Measurements from ENCODE around the gene CREM.

Gene CREM

DNA sequence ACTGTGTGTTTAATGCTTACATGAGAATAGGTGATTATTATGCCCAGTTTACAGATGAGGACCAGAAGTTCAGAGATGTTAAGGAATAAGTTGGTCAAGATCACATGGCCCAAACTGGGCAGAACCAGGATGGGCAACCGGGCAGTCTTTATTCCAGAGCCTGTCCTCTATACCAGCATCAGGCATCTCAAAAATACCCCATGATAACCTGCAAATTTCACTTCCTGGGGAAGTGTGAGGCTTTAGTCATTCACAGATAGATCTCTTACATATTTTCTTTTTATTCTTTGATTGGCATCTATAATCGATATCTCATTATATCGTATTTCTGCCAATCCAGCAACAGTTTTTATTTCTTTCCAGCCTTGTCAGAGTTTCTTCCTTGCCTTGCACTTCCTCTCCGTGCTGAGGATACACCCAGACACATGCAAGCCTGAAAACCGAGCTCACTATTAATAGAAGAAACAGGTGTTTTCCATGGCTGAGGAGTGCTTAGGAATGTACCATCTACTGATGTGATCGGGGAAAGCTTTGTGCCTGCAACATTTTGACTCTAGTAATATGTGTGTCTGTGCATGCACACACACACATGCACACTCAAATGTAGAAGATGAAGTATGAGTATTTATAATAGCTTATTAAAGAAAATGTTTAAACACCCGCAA lies 82.4 kb downstream of the CREM start:
- Histone ChIP-seq H3K4me3 (ENCODE audit: insufficient read depth, low read length, poor library complexity, severe bottlenecking) (no peak overlapping the region), H3K36me3 (ENCODE audit: low read length) (no peaks in the 10 kb centered on the region), H3K9me3 (ENCODE audit: insufficient read depth, low read length) (no peaks in the 10 kb centered on the region), H3K9me2 (replicated peaks; ENCODE audit: insufficient read depth, low read length) (no peaks in the 10 kb centered on the region), H3K9ac (ENCODE audit: low read length) (no peak overlapping the region), H3K79me2 (ENCODE audit: insufficient read depth, low read length) (no peaks in the 10 kb centered on the region), H2AFZ (ENCODE audit: low read depth, low read length, severe bottlenecking) (no peak overlapping the region), H3F3A (ENCODE audit: insufficient read depth) (peaks cover 4% of the 10 kb centered on the region; the same call in 1 of the 2 replicates), H3K27me3 (ENCODE audit: low read length) (no peaks in the 10 kb centered on the region), H3K4me2 (ENCODE audit: low read depth, low read length, poor library complexity, severe bottlenecking) (no peak overlapping the region), H3K27ac (ENCODE audit: low read depth, low read length) (no peak overlapping the region), H4K20me1 (ENCODE audit: low read depth, low read length) (no peaks in the 10 kb centered on the region)
- TF ChIP-seq EZH2phosphoT487 (conservative IDR thresholded peaks at IDR 0.05; ENCODE audit: low read length): no peak
- TF ChIP-seq, protein P1, sequence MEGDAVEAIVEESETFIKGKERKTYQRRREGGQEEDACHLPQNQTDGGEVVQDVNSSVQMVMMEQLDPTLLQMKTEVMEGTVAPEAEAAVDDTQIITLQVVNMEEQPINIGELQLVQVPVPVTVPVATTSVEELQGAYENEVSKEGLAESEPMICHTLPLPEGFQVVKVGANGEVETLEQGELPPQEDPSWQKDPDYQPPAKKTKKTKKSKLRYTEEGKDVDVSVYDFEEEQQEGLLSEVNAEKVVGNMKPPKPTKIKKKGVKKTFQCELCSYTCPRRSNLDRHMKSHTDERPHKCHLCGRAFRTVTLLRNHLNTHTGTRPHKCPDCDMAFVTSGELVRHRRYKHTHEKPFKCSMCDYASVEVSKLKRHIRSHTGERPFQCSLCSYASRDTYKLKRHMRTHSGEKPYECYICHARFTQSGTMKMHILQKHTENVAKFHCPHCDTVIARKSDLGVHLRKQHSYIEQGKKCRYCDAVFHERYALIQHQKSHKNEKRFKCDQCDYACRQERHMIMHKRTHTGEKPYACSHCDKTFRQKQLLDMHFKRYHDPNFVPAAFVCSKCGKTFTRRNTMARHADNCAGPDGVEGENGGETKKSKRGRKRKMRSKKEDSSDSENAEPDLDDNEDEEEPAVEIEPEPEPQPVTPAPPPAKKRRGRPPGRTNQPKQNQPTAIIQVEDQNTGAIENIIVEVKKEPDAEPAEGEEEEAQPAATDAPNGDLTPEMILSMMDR (IDR thresholded peaks at IDR 0.05; ENCODE audit: insufficient read depth, low read length, poor library complexity, severe bottlenecking): no peak

DNA sequence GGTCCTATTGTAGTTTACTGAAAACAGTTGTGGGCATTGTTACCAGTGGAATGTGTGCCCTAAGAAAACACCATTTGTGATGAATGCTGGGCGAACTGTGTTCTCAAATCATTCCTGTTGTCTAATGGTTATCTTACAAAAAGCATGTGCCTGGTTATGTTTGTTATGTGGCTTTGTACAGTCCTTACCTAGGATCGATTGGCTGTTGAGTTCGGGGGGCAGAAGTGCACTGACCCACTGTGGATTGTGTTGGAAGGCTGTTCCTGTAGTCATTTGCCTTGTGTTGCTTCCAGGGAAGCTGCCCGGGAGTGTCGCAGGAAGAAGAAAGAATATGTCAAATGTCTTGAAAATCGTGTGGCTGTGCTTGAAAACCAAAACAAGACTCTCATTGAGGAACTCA lies 84.3 kb downstream of the CREM start:
- Histone ChIP-seq H3K4me2 (ENCODE audit: low read depth, low read length, poor library complexity, severe bottlenecking) (no peak overlapping the region), H4K20me1 (ENCODE audit: low read depth, low read length) (no peaks in the 10 kb centered on the region), H3K27ac (ENCODE audit: low read depth, low read length) (no peak overlapping the region), H3K9me3 (ENCODE audit: insufficient read depth, low read length) (no peaks in the 10 kb centered on the region), H3K9ac (ENCODE audit: low read length) (no peak overlapping the region), H2AFZ (ENCODE audit: low read depth, low read length, severe bottlenecking) (no peak overlapping the region), H3F3A (ENCODE audit: insufficient read depth) (no peaks in the 10 kb centered on the region), H3K27me3 (ENCODE audit: low read length) (no peaks in the 10 kb centered on the region), H3K9me2 (replicated peaks; ENCODE audit: insufficient read depth, low read length) (no peaks in the 10 kb centered on the region), H3K36me3 (ENCODE audit: low read length) (no peaks in the 10 kb centered on the region), H3K79me2 (ENCODE audit: insufficient read depth, low read length) (no peaks in the 10 kb centered on the region), H3K4me3 (ENCODE audit: insufficient read depth, low read length, poor library complexity, severe bottlenecking) (no peak overlapping the region)
- no peak for TF ChIP-seq EZH2phosphoT487 (conservative IDR thresholded peaks at IDR 0.05; ENCODE audit: low read length)
- TF ChIP-seq, protein P1 (IDR thresholded peaks at IDR 0.05; ENCODE audit: insufficient read depth, low read length, poor library complexity, severe bottlenecking): no peak

DNA sequence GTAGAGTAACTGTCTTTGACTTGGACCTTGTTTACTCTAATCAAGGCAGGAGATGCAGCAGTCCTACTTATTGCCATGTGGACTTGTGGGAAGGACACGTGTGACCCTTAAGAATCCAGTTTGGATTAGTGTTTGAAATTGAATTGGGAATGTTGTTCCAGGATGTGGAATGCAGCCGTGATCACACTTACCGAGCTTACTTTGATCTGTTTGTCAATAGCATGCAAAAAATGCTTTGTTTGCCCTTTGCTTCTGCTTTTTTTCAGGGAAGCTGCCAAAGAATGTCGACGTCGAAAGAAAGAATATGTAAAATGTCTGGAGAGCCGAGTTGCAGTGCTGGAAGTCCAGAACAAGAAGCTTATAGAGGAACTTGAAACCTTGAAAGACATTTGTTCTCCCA lies 84.7 kb downstream of the CREM start:
- no peak overlapping the region for H3K4me3 ChIP-seq (ENCODE audit: insufficient read depth, low read length, poor library complexity, severe bottlenecking)
- no peaks in the 10 kb centered on the region for H4K20me1 ChIP-seq (ENCODE audit: low read depth, low read length)
- H3K27me3 ChIP-seq (ENCODE audit: low read length): no peaks in the 10 kb centered on the region
- H3K9me2 ChIP-seq (replicated peaks; ENCODE audit: insufficient read depth, low read length): no peaks in the 10 kb centered on the region
- H3K9me3 ChIP-seq (ENCODE audit: insufficient read depth, low read length): no peaks in the 10 kb centered on the region
- TF ChIP-seq, protein P1 (IDR thresholded peaks at IDR 0.05; ENCODE audit: insufficient read depth, low read length, poor library complexity, severe bottlenecking): no peak
- TF ChIP-seq EZH2phosphoT487 (conservative IDR thresholded peaks at IDR 0.05; ENCODE audit: low read length): no peak
- H3K4me2 ChIP-seq (ENCODE audit: low read depth, low read length, poor library complexity, severe bottlenecking): no peak overlapping the region
- no peaks in the 10 kb centered on the region for H3F3A ChIP-seq (ENCODE audit: insufficient read depth)
- H3K27ac ChIP-seq (ENCODE audit: low read depth, low read length): no peak overlapping the region
- H3K36me3 ChIP-seq (ENCODE audit: low read length): no peaks in the 10 kb centered on the region
- no peak overlapping the region for H2AFZ ChIP-seq (ENCODE audit: low read depth, low read length, severe bottlenecking)
- no peaks in the 10 kb centered on the region for H3K79me2 ChIP-seq (ENCODE audit: insufficient read depth, low read length)
- H3K9ac ChIP-seq (ENCODE audit: low read length): no peak overlapping the region
